Panc1 (cell line): Measurements from ENCODE around the gene SBF2.

Source experiments
- POLR2AphosphoS5 ChIP-seq: IDR thresholded peaks from 2 replicates; pipeline ENCODE4 v1.6.1; 2012; ENCODE audit warnings: mild to moderate bottlenecking, low read depth, low read length, moderate library complexity
- TF ChIP-seq, protein P1 (sequence below), 2 experiments: IDR thresholded peaks; 2 replicates each; pipeline ENCODE4 v1.6.1; 2011 to 2012; ENCODE audit warnings: low read depth in 2 of 2, control low read depth in 1 of 2, low read length in 1 of 2, mild to moderate bottlenecking in 1 of 2, moderate library complexity in 1 of 2; ENCODE audit not compliant: insufficient read depth in 1 of 2
- TF ChIP-seq, protein P2 (sequence below): fragments of 450-650 bp; IDR thresholded peaks from 2 replicates; pipeline ENCODE4 v1.5.1; 2017; ENCODE audit warnings: mild to moderate bottlenecking

DNA sequence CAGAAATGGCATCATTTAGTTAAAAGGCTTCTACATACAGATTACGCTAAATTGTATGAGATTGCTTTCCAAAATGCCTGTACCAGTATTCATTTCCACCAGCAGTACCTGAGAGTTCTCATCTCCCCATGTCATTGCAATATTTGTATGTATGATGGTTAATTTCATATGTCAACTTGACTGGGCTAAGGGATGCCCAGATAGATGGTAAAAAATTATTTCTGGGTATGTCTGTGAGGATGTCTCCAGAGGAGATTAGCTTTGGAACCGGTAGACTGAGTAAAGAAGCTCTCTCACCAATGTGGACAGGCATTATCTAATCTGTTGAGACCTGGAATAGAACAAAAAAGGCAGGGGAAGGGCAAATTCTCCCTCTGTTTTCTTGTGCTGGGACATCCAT, 17.8 kb upstream of the SBF2 start:
- TF ChIP-seq, protein P1, sequence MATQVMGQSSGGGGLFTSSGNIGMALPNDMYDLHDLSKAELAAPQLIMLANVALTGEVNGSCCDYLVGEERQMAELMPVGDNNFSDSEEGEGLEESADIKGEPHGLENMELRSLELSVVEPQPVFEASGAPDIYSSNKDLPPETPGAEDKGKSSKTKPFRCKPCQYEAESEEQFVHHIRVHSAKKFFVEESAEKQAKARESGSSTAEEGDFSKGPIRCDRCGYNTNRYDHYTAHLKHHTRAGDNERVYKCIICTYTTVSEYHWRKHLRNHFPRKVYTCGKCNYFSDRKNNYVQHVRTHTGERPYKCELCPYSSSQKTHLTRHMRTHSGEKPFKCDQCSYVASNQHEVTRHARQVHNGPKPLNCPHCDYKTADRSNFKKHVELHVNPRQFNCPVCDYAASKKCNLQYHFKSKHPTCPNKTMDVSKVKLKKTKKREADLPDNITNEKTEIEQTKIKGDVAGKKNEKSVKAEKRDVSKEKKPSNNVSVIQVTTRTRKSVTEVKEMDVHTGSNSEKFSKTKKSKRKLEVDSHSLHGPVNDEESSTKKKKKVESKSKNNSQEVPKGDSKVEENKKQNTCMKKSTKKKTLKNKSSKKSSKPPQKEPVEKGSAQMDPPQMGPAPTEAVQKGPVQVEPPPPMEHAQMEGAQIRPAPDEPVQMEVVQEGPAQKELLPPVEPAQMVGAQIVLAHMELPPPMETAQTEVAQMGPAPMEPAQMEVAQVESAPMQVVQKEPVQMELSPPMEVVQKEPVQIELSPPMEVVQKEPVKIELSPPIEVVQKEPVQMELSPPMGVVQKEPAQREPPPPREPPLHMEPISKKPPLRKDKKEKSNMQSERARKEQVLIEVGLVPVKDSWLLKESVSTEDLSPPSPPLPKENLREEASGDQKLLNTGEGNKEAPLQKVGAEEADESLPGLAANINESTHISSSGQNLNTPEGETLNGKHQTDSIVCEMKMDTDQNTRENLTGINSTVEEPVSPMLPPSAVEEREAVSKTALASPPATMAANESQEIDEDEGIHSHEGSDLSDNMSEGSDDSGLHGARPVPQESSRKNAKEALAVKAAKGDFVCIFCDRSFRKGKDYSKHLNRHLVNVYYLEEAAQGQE (IDR thresholded peaks at IDR 0.05; ENCODE audit: insufficient read depth in 1 of 2, low read depth in 2 of 2, low read length in 1 of 2) = no peak
- no peak for TF ChIP-seq POLR2AphosphoS5
- TF ChIP-seq, protein P2, sequence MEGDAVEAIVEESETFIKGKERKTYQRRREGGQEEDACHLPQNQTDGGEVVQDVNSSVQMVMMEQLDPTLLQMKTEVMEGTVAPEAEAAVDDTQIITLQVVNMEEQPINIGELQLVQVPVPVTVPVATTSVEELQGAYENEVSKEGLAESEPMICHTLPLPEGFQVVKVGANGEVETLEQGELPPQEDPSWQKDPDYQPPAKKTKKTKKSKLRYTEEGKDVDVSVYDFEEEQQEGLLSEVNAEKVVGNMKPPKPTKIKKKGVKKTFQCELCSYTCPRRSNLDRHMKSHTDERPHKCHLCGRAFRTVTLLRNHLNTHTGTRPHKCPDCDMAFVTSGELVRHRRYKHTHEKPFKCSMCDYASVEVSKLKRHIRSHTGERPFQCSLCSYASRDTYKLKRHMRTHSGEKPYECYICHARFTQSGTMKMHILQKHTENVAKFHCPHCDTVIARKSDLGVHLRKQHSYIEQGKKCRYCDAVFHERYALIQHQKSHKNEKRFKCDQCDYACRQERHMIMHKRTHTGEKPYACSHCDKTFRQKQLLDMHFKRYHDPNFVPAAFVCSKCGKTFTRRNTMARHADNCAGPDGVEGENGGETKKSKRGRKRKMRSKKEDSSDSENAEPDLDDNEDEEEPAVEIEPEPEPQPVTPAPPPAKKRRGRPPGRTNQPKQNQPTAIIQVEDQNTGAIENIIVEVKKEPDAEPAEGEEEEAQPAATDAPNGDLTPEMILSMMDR = no peak
